HG03064 (cell line): Measurements from ENCODE around the gene WDR35.

ENCODE experiments used
- ATAC-seq: cut with Tn5 transposase; IDR thresholded peaks from one replicate; pipeline ENCODE4 v1.9.1; 2021; ENCODE audit warnings: low read depth; ENCODE audit not compliant: unreplicated experiment

Gene WDR35

GRCh38 chr2:19874726-19875125 is 115.2 kb downstream of the WDR35 start:
- no peak for ATAC-seq

- ATAC-seq, result no peak
These were observed 116.9 kb downstream of the WDR35 start for GRCh38 chr2:19873014-19873413.

- no peak for ATAC-seq
These were observed 117.6 kb downstream of the WDR35 start for GRCh38 chr2:19872302-19872701.

- ATAC-seq, result no peak
These were observed 118.1 kb downstream of the WDR35 start for GRCh38 chr2:19871836-19872235.

- ATAC-seq, result no peak
These were observed 119.1 kb downstream of the WDR35 start for GRCh38 chr2:19870792-19871191.

- ATAC-seq, result peak; percentile 57
These were observed 121.0 kb downstream of the WDR35 start for GRCh38 chr2:19868701-19869580.

GRCh38 chr2:19868224-19868623 is 121.7 kb downstream of the WDR35 start:
- ATAC-seq, result no peak

- ATAC-seq, result no peak
These were observed 123.1 kb downstream of the WDR35 start for GRCh38 chr2:19866771-19867170.

GRCh38 chr2:19865151-19865550 is 124.8 kb downstream of the WDR35 start:
- no peak for ATAC-seq

- no peak for ATAC-seq
These were observed 125.5 kb downstream of the WDR35 start for GRCh38 chr2:19864381-19864780.

GRCh38 chr2:19863303-19864041 is 126.4 kb downstream of the WDR35 start:
- peak; percentile 79 for ATAC-seq

- ATAC-seq, result no peak
These were observed 128.1 kb downstream of the WDR35 start for GRCh38 chr2:19861813-19862212.
